ENCODE data around the gene UBL7. TPM values are rescaled to one million over a fixed set of nuclear protein-coding genes. Genes with fewer than 3 reads are reported as not detected.

UBL7 gene
- total and polyA plus RNA-seq, 3 donors from 2014 or later: 61.9 to 104 (median 70.6) TPM

DNA sequence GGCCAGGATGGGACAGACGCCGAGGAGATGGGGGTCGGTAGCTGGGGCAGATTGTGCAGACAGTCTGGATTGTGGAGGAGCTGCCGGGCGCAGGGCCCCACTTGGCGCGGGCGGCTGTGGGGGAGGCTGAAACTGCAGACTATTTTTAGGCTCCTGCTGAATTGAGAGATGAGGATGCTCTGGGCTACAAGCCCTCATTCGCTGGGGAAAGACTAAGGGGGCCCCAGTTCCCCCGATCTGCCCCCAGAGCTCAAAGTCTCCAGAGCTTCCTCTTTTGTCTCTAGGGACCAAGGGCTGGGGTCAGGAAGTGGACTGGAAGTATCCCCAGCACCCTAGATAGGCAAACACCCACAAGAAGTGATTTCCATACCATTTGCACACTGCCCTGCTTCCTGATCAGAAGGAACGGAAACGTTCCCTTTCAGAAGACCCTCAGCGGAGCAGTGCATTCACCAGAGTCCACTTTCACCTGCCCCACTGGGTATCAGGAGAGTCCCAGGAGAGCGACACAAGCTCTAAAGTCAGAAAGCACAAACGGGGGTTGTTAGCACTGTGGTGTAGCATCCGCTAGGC is 56.9 kb downstream of the UBL7 start:
- H3K4me3 ChIP-seq: no peak overlapping the region
- TF ChIP-seq, protein P1, sequence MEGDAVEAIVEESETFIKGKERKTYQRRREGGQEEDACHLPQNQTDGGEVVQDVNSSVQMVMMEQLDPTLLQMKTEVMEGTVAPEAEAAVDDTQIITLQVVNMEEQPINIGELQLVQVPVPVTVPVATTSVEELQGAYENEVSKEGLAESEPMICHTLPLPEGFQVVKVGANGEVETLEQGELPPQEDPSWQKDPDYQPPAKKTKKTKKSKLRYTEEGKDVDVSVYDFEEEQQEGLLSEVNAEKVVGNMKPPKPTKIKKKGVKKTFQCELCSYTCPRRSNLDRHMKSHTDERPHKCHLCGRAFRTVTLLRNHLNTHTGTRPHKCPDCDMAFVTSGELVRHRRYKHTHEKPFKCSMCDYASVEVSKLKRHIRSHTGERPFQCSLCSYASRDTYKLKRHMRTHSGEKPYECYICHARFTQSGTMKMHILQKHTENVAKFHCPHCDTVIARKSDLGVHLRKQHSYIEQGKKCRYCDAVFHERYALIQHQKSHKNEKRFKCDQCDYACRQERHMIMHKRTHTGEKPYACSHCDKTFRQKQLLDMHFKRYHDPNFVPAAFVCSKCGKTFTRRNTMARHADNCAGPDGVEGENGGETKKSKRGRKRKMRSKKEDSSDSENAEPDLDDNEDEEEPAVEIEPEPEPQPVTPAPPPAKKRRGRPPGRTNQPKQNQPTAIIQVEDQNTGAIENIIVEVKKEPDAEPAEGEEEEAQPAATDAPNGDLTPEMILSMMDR (IDR thresholded peaks at IDR 0.05): no peak
- no peak for TF ChIP-seq POLR2A (IDR thresholded peaks at IDR 0.05)
- 50 to 56% methylated on average over 15 to 16 of the region's 16 CpGs for WGBS, 2 donors
- no peaks in the 10 kb centered on the region for H3K27me3 ChIP-seq
- H3K27ac ChIP-seq: no peak overlapping the region
- H3K4me1 ChIP-seq: peaks cover 58% of the 10 kb centered on the region
- H3K36me3 ChIP-seq (ENCODE audit: low read depth, missing control alignments): no peaks in the 10 kb centered on the region
- no peaks in the 10 kb centered on the region for H3K9me3 ChIP-seq
- peak; percentile 70 for DNase-seq
- intact Hi-C loops (cut with DNase I; ENCODE audit: low total_unique reads): no loop called here

DNA sequence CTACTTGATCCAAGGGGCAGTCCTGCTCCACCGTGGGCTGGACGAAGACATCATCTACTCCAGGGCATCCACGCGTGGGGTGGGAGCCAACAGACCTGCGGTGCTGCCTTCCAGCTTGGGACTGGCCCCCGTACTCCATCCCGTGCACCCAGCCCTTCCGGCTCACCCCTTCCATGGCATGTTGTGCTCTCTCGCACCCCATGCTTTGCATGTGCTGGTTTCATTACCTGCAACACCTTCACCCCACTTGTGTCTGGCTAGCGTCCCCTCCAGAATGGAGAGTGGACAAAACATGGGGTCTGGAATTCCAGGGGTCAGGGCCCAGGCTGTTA is 57.4 kb downstream of the UBL7 start:
- H3K27ac ChIP-seq: no peak overlapping the region
- H3K9me3 ChIP-seq: no peaks in the 10 kb centered on the region
- DNase-seq: no peak
- intact Hi-C loops (cut with DNase I; ENCODE audit: low total_unique reads): no loop called here
- no peaks in the 10 kb centered on the region for H3K27me3 ChIP-seq
- no peak overlapping the region for H3K4me3 ChIP-seq
- 56 to 71% methylated on average over 6 to 8 of the region's 10 CpGs for WGBS, 2 donors
- TF ChIP-seq POLR2A (IDR thresholded peaks at IDR 0.05): no peak
- TF ChIP-seq, protein P1 (IDR thresholded peaks at IDR 0.05): no peak
- no peaks in the 10 kb centered on the region for H3K36me3 ChIP-seq (ENCODE audit: low read depth, missing control alignments)
- peaks cover 55% of the 10 kb centered on the region for H3K4me1 ChIP-seq

DNA sequence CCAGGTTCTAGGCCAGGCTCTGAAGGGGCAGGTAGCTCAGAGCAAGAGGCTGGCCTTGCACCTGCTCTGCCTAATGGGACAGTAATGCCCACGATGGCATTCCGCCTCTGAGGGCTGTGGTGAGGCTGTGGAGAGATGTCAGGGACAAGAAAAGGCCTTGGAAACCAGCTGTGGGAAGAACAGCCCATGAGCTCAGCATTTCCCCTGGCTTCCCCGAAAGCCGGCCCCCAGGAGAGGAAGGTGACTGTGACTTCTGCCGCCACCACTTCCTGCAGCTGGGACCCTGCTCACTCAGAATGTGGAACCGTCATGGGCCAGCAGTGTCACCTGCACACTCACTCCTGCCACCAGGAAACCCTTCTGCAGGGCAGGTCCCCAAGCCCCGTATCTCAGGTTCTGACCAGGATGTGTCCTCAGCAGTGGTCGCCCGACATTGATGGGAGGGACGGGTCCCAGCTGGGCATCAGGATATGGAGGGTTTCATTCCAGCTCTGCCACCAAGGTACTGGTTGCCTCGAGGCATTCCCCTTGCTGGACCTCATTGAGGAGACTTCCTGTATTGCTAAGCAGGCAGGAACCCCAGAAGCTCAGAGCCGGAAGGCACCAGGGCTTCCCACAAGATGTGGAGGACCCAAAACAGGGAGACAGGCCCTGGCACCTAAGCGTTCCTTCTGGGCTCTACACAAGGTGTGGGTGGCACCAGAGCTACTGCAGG is 57.9 kb downstream of the UBL7 start:
- no peaks in the 10 kb centered on the region for H3K27me3 ChIP-seq
- H3K4me1 ChIP-seq: peaks cover 50% of the 10 kb centered on the region
- H3K36me3 ChIP-seq (ENCODE audit: low read depth, missing control alignments): no peaks in the 10 kb centered on the region
- H3K4me3 ChIP-seq: no peak overlapping the region
- intact Hi-C loops (cut with DNase I; ENCODE audit: low total_unique reads): no loop called here
- H3K27ac ChIP-seq: no peak overlapping the region
- no peaks in the 10 kb centered on the region for H3K9me3 ChIP-seq
- WGBS, 2 donors: 60 to 77% methylated on average over 2 to 13 of the region's 13 CpGs
- DNase-seq: no peak
- no peak for TF ChIP-seq POLR2A (IDR thresholded peaks at IDR 0.05)
- TF ChIP-seq, protein P1 (IDR thresholded peaks at IDR 0.05): no peak

DNA sequence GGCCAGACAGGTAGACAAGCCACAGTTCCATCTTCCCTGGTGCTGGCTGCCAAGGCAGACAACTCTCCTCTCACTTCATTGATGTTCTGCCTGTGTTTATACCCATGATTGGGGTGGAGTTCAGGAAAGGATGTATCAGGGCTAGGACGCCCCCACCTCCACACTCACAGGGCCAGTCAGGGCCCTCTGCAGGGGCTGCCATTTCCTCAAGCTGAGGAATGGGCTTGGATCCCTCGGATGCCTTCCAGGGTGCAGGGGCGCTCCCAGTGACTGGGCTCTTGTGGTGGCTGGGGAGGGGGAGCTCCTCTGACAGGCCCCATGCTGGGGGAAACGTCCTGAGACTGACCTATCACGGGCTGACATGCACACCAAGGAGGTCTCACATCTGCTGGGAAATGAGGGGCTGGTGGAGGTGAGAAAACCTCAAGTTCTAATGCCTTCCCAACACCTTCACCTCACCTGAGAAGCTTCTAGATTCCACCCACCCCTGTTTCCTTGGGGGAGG is 58.6 kb downstream of the UBL7 start:
- Histone ChIP-seq H3K4me3 (no peak overlapping the region), H3K27me3 (no peaks in the 10 kb centered on the region), H3K4me1 (peaks cover 43% of the 10 kb centered on the region), H3K9me3 (no peaks in the 10 kb centered on the region), H3K27ac (no peak overlapping the region), H3K36me3 (ENCODE audit: low read depth, missing control alignments) (no peaks in the 10 kb centered on the region)
- intact Hi-C loops (cut with DNase I; ENCODE audit: low total_unique reads): no loop called here
- DNase-seq: no peak
- no peak for TF ChIP-seq POLR2A (IDR thresholded peaks at IDR 0.05)
- TF ChIP-seq, protein P1 (IDR thresholded peaks at IDR 0.05): no peak
- WGBS, 2 donors: 83 to 88% methylated on average over 1 to 5 of the region's 5 CpGs

Data from testis (tissue), 3 donors.